ENCODE data around the gene PKP3. TPM values are rescaled to one million over a fixed set of nuclear protein-coding genes. Genes with fewer than 3 reads are reported as not detected.

PKP3 gene
- total RNA-seq, 1 donor from 2014 or later: not detected

GRCh38 chr11:438101-438844, 44.3 kb downstream of the PKP3 start:
- H3K27ac ChIP-seq: no peak overlapping the region
- no peak for DNase-seq (ENCODE audit: low spot score in 2 of 2)
- intact Hi-C loops (cut with DNase I): no loop called here
- no peaks in the 10 kb centered on the region for H3K4me1 ChIP-seq
- TF ChIP-seq CTCF (IDR thresholded peaks at IDR 0.05): no peak
- H3K9me3 ChIP-seq: no peaks in the 10 kb centered on the region
- no peaks in the 10 kb centered on the region for H3K27me3 ChIP-seq
- no peaks in the 10 kb centered on the region for H3K36me3 ChIP-seq
- no peak overlapping the region for H3K4me3 ChIP-seq

- no peaks in the 10 kb centered on the region for H3K4me1 ChIP-seq
- no peaks in the 10 kb centered on the region for H3K27me3 ChIP-seq
- intact Hi-C loops (cut with DNase I): no loop called here
- H3K9me3 ChIP-seq: no peaks in the 10 kb centered on the region
- H3K4me3 ChIP-seq: no peak overlapping the region
- H3K27ac ChIP-seq: no peak overlapping the region
- DNase-seq (ENCODE audit: low spot score in 2 of 2): no peak
- TF ChIP-seq CTCF (IDR thresholded peaks at IDR 0.05): no peak
- H3K36me3 ChIP-seq: no peaks in the 10 kb centered on the region
Observed at GRCh38 chr11:439315-440064, 45.5 kb downstream of the PKP3 start.

- no peak for TF ChIP-seq CTCF (IDR thresholded peaks at IDR 0.05)
- Histone ChIP-seq H3K27ac (no peak overlapping the region), H3K4me3 (no peak overlapping the region), H3K27me3 (no peaks in the 10 kb centered on the region), H3K4me1 (no peaks in the 10 kb centered on the region), H3K36me3 (no peaks in the 10 kb centered on the region), H3K9me3 (no peaks in the 10 kb centered on the region)
- DNase-seq (ENCODE audit: low spot score in 2 of 2): no peak
- intact Hi-C loops (cut with DNase I): no loop called here
Observed at GRCh38 chr11:440065-441042, 46.3 kb downstream of the PKP3 start.

- H3K9me3 ChIP-seq: no peaks in the 10 kb centered on the region
- intact Hi-C loops (cut with DNase I): no loop called here
- H3K36me3 ChIP-seq: no peaks in the 10 kb centered on the region
- H3K4me3 ChIP-seq: no peak overlapping the region
- DNase-seq (ENCODE audit: low spot score in 2 of 2): no peak
- H3K27ac ChIP-seq: no peak overlapping the region
- no peaks in the 10 kb centered on the region for H3K4me1 ChIP-seq
- no peaks in the 10 kb centered on the region for H3K27me3 ChIP-seq
- TF ChIP-seq CTCF (IDR thresholded peaks at IDR 0.05): no peak
Observed at GRCh38 chr11:441043-441417, 47.0 kb downstream of the PKP3 start.

- Histone ChIP-seq H3K27me3 (no peaks in the 10 kb centered on the region), H3K36me3 (no peaks in the 10 kb centered on the region), H3K4me3 (no peak within 1 kb of the TSS), H3K27ac (no peak within 1 kb of the TSS), H3K4me1 (no peaks in the 10 kb centered on the region), H3K9me3 (no peaks in the 10 kb centered on the region)
- DNase-seq (ENCODE audit: low spot score in 2 of 2): no peak
- intact Hi-C loops (cut with DNase I): no loop called here
- no peak for TF ChIP-seq CTCF (IDR thresholded peaks at IDR 0.05)
Observed at GRCh38 chr11:441418-442274, 47.6 kb downstream of the PKP3 start, which contains the start of gene ANO9. TSS of gene ANO9 (minus strand) at chr11:442011. CDS start at chr11:441926, 85 bp downstream.
